Measurements from ENCODE around the gene ARID3C. TPM values are rescaled to one million over a fixed set of nuclear protein-coding genes. Genes with fewer than 3 reads are reported as not detected.

ARID3C gene
- total and polyA plus RNA-seq, 2 of the 8 experiments (the other 6 are each of a cell fraction or from before 2014, with no cell fraction given) = 0.08 TPM; not detected in 1

GRCh38 chr9:34615132-34615531 is 13.7 kb downstream of the ARID3C start:
- FAIRE-seq (no peak), DNase-seq (ENCODE audit: low read depth in 1 of 2, low spot score in 2 of 2) (no peak)
- no peak overlapping the region for H3K23ac ChIP-seq (ENCODE audit: insufficient read length)
- no peak overlapping the region for H4K5ac ChIP-seq (ENCODE audit: insufficient read length, low read depth, low read length)
- H3K4me1 ChIP-seq (replicated peaks in 1 of 4; ENCODE audit: control insufficient read depth in 3 of 4, insufficient read depth in 4 of 4, low read length in 3 of 4) = peaks cover 4 to 11% (median 6%) of the 10 kb centered on the region in 4 experiments
- no peak overlapping the region for H3K27ac ChIP-seq (ENCODE audit: low read depth, low read length)
- H2BK120ac ChIP-seq (replicated peaks; ENCODE audit: low read depth, low read length) = no peak overlapping the region
- no peak overlapping the region for H3K4ac ChIP-seq (replicated peaks; ENCODE audit: insufficient read length, low read depth, low read length)
- H3K79me2 ChIP-seq (ENCODE audit: control insufficient read depth in 1 of 2, insufficient read depth in 2 of 2, low read length in 2 of 2) = no peaks in the 10 kb centered on the region
- no peak overlapping the region for H3K9ac ChIP-seq (replicated peaks in 1 of 4; ENCODE audit: extremely low read depth in 1 of 4, low read depth in 3 of 4, low read length in 3 of 4)
- ChIA-PET CTCF (ENCODE audit: partially characterized antibody) (interaction anchor here (0.8 to 16.9 kb wide), 11 partner anchors 10 to 211 kb away, joined by 3 to 401 read pairs (median 5); partner anchors contain the start of genes ARID3C, CCL27, GALT and SIGMAR1), POLR2A (ENCODE audit: partially characterized antibody) (interaction anchor here (0.8 to 0.9 kb wide), 3 partner anchors 13 to 25 kb away, joined by 3 to 4 read pairs (median 3); no protein-coding TSS in a partner anchor)
- no peak overlapping the region for H4K91ac ChIP-seq (replicated peaks; ENCODE audit: insufficient read length, low read length)
- peaks cover 0 to 3% (median 2%) of the 10 kb centered on the region in 4 experiments; a peak in 2 of 7 replicates for H3K27me3 ChIP-seq (replicated peaks in 1 of 4; ENCODE audit: control insufficient read depth in 3 of 4, extremely low read depth in 1 of 4, insufficient read depth in 3 of 4, low read length in 3 of 4)
- H4K8ac ChIP-seq (ENCODE audit: extremely low read depth, insufficient read depth, low read length) = no peak overlapping the region
- no peak overlapping the region for H2AFZ ChIP-seq (ENCODE audit: low read length)
- 84% methylated on average over 2 of the region's 2 CpGs; no CpG with 5 or more reads in 1 of the 2 experiments for WGBS, 2 experiments (ENCODE audit: extremely low coverage in 1 of 2, insufficient coverage in 1 of 2, insufficient read length in 1 of 2, insufficient replicate concordance in 2 of 2, low coverage in 1 of 2, low lambda C conversion rate in 2 of 2, missing lambda C conversion rate in 1 of 2)
- H3K4me2 ChIP-seq (ENCODE audit: insufficient read depth in 1 of 2, low read depth in 2 of 2, low read length in 2 of 2) = no peak overlapping the region
- no peak overlapping the region for H2AK5ac ChIP-seq (ENCODE audit: low read depth, low read length)
- H3K36me3 ChIP-seq (ENCODE audit: control insufficient read depth in 2 of 4, insufficient read depth in 4 of 4, low read length in 3 of 4) = no peaks in the 10 kb centered on the region; a peak in 1 of 8 replicates
- H3K18ac ChIP-seq (ENCODE audit: extremely low read depth, low read length) = no peak overlapping the region
- no peak overlapping the region for H3K4me3 ChIP-seq (ENCODE audit: extremely low read depth in 1 of 4, insufficient read depth in 2 of 4, low read depth in 3 of 4, low read length in 4 of 4)
- H3K79me1 ChIP-seq (ENCODE audit: low read depth, low read length) = no peaks in the 10 kb centered on the region
- H2BK15ac ChIP-seq (ENCODE audit: low read length) = no peak overlapping the region
- no peaks in the 10 kb centered on the region for H4K20me1 ChIP-seq (replicated peaks in 1 of 2; ENCODE audit: control insufficient read depth in 1 of 2, insufficient read depth in 2 of 2, low read length in 2 of 2)
- no peaks in the 10 kb centered on the region for H3K9me3 ChIP-seq (ENCODE audit: insufficient read depth in 2 of 2, low read depth in 1 of 2, low read length in 1 of 2)
- no peak overlapping the region for H2BK20ac ChIP-seq (ENCODE audit: low read length)
- peaks cover 15% of the 10 kb centered on the region; the same call in 1 of the 2 replicates for H3K23me2 ChIP-seq (ENCODE audit: low read depth, low read length)
- no peak overlapping the region for H3K14ac ChIP-seq (ENCODE audit: insufficient read length)
- H3K56ac ChIP-seq (replicated peaks; ENCODE audit: insufficient read length, low read depth, low read length) = no peak overlapping the region
- no peak overlapping the region for H2BK12ac ChIP-seq (ENCODE audit: low read depth, low read length)
- no peak overlapping the region for H2BK5ac ChIP-seq (ENCODE audit: low read depth, low read length)
- TF ChIP-seq KDM5A (IDR thresholded peaks at IDR 0.05; ENCODE audit: low read length) = no peak
- TF ChIP-seq ASH2L (IDR thresholded peaks at IDR 0.05; ENCODE audit: low read length) = no peak
